Stimulated activated CD8-positive, alpha-beta memory T cell treated with anti-CD3 and anti-CD28 coated beads, Interleukin-7, amount 100 ng/mL, for 4 hours (primary cell): ENCODE measurements around the gene UGT2B17.
"Not testable (repeated sequence)": the region's sequence is repeated elsewhere in the genome, so short reads cannot be mapped to it uniquely, and the experiment has no call there.

Experiments used
- DNase-seq, 2 donors: peaks; one replicate each; pipeline ENCODE4 v3.0.0-alpha.2; 2020; ENCODE audit warnings: low read depth in 2 of 2

Gene UGT2B17

DNA sequence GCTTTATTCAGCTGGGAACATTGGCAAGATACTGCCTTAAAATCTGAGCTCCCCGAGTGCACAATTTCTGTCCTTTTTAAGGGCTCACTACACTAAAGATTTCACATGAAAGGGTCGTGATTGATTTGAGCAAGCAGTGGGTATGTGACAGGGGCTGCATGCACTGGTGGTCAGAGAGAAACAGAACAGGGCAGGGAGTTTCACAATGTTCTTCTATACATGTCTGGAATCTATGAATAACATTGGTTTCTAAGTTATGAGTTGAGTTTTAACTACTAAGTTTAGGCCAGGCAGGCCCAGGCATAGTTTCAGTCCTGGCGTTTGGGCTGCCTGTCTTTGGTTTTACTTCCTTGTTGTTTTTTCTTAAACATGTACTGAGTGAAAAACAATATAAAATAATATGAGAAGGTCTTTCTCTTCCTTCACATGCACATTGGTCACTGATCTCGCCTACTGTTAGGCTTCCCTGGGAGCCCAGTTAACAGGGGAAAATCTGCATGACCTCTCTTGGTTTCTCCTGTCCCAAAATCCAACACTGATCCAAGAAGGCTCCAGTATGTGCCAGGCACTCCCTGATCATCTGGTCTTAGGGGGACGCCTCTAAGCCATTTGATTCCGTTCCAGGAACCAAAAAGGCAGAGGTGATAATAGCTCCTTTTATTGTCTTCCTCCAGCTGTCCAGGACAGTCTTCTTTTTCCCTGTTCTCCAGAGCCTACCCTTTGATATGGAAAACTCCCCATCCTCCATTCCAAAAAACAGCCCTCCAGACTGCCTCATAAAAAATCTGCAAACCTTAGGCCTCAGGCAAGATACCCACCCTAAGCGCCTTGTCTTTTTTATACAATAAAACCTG is at the start of gene UGT2B17:
UGT2B17 (minus strand) TSS at position 51 of the 854 bp plus-strand sequence. CDS start 7,838 bp downstream, outside the sequence.
- DNase-seq: no peak

DNA sequence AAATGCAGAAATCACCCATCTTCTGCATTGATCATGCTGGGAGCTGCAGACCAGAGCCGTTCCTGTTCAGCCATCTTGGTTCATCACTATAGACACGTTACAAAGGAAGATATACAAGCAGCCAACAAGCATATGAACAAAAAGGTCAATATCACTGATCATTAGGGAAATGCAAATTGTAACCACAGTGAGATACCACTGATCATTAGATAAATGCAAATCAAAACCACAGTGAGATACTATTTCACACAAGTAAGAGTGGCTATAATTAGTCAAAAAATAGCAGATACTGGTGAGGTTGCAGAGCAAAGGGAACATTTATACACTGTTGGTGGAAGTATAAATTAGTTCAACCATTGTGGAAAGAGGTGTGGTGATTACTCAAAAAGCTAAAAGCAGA is 46.6 kb upstream of the UGT2B17 start:
- DNase-seq: not testable (repeated sequence)

DNA sequence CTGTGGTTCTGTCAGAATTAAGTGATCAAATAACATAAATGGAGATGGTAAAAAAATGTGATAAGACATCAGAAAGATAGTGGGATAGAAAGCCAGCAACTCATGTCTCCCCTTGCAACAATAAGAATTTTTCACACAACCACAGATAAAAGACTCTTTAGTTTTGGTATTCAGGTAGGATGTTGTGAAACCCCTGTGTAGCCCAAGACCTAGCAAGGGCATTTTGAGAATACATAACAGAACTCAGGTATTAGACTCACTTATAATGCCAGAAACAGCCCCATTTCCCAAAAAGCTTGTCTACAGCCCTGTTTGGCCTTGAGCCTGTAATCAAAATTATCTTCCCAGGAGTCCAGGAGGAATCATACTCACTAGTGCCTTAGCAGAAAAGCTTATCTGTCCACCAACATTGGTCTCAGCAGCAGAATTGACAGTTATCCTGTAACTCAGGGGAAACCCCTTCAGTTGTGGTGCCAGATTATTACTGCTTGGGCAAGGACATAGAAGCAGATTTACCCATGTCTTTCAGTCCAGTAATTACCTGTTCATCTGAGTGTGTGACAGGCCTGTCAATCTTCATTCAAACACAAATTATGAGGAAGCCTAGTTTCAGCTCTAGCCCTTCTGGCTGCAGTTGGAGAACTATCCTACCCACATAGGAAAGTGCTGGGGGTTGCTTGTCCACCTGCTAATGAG is 41.0 kb upstream of the UGT2B17 start:
- no peak for DNase-seq

DNA sequence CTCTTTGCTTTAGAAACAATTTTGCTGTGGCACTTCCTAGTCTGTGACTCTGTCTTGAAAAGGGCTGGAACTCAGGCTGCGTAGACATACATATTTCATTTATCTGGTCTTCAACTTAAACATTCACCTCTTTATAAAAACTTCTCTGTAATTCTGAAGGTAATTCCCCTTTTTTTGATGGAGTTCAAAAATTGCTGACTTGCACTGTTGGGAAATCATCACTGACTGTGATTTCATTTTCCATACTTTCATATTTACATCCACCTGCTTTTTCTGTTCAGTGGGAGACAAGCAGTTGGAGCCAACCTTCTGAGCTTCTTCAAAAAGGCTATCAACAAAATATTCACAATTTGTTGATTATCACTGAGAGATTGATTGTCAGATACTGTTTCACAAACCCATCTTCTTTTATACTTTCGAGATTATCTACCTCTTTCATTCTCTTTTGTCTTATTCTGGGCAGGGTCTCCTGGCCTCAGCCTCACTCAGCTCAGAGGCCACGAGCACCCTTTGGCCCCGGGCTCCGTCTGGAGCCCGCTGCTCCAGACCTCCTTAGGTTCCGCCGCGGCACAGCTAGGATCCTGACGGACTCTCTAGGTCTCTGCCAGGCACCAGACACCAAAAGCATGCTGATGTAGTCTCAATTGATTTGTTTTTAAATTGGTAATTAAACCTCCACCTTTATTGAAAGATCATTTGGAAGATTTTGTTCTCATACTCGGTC is 39.7 kb upstream of the UGT2B17 start:
- DNase-seq: no peak

DNA sequence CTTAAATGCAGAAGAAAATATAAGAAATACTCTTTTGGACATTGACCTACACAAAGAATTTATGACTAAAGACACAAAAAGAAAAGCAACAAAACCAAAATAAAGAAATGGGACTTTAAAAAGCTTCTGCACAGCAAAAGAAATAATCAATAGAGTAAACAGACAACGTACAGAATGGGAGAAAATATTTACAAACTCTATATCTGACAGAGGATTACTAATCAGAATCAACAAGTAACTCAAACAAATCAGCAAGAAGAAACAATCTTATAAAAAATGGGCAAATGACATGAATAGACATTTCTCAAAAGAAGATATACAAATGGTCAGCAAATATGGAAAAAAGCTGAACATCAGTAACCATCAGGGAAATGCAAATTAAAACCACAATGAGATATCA is 37.6 kb upstream of the UGT2B17 start:
- DNase-seq: no peak

DNA sequence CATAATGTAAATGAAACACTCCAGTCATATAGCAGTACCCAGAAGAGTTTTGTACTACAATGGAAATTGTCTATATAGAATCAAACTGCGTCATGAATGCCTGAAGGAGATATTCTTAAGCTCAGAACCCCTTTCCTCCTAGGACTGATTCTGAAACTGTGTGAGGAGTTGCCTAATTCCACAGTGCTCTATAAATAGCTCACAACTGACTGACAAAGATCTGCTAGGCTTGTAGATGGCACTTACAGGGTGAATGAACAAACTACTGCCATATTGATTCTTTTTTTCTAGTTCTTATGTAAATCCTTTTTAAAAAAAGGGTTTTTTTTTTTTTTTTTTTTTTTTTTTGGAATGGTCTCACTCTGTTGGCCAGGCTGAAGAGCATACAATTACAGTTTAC is 30.1 kb upstream of the UGT2B17 start:
- DNase-seq: no peak

DNA sequence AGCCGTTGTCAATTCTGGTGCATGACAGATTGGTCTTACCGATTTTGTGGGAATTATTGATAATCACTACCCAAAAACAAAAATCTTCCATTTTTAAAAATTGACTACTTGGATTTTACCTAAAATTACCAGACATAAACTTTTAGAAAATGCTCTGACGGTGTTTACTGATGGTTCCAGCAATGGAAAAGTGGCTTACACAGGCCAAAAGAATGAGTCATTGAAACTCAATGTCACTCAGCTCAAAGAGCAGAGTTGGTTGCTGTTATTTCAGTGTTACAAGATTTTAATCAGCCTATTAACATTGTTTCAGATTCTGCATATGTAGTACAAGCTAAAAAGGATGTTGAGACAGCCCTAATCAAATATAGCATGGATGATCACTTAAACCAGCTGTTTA is 23.0 kb upstream of the UGT2B17 start:
- DNase-seq: no peak

DNA sequence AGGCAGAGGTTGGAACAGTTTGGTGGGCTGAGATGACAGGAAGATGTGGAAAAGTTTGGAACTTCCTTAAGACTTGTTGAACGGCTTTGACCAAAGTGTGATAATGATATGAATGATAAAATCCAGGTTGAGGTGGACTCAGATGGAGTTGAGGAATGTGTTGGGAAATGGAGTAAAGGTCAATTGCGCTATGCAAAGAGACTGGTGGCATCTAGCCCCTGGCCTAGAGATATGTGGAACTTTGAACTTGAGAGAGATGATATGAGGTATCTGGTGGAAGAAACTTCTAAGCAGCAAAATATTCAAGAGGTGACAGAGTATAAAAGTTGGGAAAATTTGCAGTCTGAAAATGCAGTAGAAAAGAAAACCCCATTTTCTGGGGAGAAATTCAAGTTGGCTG is 21.4 kb upstream of the UGT2B17 start:
- DNase-seq: no peak

DNA sequence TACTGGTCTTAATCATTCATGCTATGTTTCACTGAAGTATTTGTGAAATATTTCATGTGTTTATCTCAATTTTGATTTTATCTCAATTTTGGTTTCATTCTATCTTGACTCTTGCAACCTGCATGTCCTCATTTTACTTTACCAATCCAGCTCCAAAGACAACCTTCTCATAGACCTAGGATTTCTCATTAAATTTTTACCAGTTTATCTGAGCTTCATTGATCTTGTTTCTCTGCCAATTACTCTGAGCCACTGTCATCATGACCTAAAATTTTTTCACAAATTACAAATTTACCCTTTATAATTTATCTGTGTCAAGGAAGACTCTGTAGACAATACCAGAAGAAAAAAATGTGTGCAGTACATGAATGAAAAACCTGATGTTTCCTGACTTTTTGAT is 18.6 kb upstream of the UGT2B17 start:
- DNase-seq: no peak

DNA sequence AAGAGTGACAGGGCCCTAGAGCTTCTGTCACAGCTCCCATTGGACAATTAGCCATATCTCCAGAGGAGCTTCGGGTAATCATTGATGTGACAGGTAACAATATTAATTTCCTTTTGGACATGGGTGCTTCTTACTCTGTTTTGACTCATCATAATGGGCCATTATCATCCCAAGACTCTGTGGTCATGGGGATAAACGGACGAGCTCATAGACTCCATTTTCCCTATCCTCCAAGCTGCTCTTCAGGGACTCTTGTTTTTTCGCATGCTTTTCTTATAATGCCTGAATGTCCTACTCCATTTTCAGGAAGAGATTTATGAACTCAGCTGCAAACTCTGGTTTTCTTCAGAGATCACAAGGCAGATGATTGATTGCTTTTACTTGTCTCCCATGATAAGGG is 17.0 kb upstream of the UGT2B17 start:
- DNase-seq: no peak

DNA sequence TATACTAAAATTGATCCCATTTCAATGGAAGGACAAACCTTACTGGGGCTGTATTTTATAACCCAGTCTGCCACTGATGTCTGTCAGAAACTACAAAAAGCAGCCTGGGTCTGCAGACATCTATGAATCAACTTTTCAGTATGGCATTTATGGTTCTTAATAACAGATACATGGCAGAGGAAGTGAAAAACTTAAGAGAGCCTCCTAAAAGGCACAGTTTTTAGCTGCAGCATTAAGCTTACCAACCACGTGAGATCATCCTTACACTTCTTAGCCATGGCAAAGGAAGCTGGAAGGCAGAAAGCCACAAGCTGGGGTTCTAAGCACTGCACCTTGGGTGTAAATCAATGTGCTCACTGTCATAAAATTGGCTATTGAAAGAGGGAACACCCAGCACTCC is 16.6 kb upstream of the UGT2B17 start:
- no peak for DNase-seq

DNA sequence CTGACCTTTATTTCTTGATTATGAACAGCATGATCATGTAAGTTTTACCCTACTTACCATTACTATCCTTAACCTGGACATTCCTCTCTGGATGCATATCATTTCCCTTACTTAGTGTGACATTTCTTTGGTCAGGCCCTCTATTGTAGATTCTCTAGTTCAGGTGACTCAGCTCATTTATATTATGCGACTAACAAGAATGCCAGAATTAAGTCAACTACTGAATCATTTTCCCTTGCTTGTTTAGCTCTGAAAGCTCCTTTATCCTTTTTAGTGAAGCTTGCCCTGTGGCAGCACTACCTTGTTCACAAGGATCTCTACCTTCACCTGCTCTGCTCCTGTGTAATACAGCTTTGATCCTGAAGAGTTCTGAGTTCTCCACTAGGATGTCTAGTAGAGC is 15.1 kb upstream of the UGT2B17 start:
- no peak for DNase-seq

DNA sequence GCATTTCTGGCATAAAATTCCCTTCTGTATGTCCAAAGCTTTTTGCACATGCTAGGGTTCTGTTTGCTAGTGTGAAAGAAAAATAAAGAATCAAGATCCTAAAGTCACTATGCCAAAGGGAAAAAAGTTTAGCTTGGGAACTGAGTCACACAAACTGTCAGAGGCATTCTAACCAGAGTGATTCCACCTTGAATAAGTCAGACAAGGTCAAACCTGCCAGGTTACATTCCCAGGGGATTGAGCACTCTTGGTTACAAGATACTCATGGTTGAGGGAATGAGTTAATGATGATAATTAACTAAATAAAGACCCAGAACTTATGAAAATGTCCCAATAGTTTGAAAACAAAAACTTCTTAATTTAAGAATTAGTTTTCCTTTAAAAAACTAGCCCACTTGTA is 13.7 kb upstream of the UGT2B17 start:
- DNase-seq: no peak

DNA sequence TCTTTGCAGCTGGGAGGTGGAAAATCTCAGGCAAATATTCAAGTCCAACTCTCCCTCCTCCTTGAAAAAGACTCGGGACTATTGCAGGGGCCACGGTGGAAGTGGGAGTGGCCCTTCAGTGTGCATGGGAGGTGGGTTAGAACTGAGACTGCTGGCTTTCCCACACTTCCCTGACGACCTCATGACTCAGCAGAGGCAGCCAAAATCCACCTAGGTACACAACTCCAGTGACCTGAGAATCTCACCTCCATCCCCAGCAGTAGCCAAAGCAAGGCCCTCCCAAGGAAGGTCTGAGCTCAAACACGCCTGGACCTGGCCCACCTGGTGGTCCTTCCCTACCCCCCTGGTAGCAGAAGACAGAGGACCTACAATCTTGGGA is 6.2 kb upstream of the UGT2B17 start:
- no peak for DNase-seq

DNA sequence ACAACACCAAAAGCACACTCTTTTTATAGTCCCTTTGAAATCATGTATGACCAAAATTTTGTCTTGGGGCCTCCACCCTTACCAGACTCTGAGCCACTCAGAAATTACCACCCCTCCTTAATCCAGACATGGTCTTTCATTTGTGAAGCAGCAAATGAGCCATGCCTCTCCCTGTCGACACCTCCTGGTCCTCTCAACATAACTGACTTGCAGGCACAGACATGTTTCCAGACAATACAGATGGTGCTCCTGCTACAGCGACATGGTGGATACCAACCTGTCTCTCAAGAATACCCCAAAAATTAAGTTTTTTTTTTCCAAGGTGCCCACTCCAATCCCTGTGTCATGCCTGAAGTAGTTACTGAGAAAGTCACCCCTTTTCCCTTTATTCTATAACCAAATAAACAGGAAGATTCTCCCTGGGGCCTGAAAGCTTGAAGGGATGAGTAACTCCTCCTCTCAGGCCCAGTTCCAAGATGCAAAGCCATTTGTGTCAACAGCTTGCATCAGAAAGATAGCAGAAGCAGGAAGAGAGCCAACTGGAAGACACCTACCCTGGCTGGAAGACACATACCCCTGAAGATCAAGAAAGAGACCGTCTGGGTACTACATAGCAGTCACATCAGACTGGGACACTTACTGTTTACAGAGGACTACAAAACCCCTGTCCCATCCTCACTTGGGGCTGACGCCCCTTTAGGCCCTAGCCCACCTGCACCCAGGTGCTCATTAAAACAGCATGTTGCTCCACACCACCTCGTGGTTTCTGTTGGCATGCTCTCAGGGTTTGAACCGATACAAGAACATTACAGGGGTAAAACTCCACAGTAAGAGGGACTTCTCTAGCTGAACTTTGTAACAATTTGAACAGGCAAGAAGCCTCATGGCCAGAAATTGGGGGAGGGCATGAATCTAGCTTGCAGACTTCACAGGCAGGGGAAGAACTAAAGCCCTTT is 5.5 kb upstream of the UGT2B17 start:
- DNase-seq: no peak

DNA sequence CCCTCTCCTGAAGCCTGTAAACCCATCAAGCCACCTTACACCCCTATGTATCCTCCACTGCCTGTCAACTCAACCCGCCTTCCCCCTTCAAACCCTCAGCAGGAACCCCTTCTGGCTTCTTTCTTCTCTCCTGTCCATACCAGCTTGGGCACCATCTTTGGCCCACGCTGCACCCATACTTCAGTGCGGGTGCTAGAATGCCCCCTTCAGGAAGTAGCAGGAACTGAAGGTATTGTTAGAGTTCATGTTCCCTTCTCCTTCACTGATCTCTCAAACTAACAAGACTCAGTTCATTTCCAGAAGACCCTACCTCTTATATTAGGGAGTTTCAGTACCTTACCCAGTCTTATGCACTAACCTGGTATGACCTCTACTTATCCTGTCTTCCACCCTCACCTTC is 1.5 kb upstream of the UGT2B17 start:
- no peak for DNase-seq

DNA sequence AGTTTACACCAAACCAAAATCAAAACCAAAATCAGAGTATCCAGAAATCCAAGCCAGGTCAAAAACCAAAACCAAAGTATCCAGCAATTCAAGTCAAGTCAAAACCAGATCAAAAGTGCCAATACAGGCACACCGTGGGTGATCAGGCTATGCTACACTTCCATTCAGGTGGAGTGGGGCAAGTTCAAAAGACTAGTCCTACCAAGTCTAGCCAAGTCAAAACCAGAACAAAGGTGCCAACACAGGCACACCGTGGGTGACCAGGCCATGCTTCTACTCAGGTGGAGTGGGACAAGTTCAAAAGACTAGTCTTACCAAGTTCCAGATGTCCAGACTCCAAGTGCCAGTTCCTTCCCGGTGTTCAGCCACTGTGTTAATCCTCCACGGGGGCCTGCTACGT is 486 bp downstream of the UGT2B17 start:
- not testable (repeated sequence) for DNase-seq

DNA sequence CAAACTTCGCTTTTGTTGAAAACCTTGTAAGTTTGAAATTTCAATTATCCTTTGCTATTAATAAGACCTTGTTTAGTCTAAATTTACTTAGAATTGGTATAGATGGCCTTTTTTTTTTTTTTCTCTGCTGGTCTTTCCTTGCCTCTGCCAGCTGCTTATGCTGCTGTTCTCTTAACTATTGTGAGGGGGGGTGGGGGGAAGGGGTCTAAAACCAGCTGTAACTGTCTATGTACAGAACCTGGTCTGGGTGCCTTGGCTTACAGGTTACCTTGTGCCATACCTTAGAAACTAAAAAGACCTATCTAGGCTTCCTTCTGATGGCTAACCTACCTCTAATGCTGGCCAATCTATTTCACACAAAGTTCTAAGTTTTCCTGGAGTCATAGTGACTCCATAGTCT is 1.0 kb downstream of the UGT2B17 start:
- DNase-seq: no peak

DNA sequence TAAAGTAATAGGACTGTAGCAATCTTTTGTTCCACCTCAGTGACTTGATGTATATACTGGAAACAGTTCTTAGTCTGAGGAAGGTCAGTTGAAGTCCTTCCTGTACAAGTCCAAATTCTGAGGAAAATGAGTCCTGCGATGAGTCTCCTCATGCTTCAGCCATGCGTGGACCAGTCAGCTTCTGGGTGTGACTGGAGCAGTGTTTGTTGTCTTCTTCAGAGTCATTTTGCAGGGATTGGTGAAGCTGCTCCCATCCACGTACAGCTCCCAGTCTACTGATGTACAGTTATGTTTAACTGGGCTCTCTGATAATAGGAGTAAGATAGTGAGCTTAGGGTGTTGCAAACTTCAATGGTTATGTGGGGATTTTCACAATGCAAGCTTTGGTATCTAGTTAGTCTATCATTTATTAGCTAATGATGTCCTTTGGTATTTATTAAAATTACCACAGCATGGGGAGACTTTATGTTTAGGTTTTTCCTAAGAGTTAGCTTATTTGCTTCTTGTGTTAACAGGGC is 3.4 kb downstream of the UGT2B17 start:
- no peak for DNase-seq

DNA sequence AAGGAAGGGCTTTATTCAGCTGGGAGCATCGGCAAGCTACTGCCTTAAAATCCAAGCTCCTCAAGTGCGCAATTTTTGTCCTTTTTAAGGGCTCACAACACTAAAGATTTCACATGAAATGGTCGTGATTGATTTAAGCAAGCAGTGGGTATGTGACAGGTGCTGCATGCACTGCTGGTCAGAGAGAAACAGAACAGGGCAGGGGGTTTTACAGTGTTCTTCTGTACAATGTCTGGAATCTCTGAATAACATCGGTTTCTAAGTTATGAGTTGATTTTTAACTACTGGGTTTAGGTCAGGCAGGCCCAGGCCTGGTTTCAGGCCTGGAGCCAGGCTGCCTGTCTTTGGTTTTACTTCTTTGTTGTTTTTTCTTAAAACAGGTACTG is 6.0 kb downstream of the UGT2B17 start:
- no peak for DNase-seq

DNA sequence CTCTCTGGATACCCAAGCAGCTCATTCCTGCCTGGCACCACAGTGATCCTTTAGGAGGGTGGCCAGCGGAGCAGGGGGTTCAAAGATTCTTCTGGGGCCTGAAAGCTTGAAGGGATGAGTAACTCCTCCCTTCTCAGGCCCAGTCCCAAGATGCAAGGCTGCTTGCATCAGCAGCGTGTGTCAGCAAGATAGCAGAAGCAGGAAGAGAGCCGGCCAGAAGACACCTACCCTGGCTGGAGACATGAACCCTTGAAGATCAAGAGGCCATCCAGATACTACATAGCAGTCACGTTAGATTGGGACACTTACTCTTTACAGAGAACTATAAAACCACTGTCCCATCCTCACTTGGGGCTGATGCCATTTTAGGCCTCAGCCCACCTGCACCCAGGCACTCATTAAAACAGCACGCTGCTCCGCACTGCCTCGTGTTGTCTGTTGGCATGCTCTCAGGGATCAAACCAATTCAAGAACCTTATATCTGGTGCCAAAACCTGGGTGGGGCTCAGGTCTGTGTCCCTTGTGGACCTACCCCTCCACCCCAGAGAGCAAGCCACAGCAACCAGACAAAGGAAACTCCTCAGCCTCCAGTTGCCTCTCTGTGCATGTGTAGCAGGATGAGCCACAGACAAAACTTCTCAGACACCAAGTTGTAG is 6.5 kb downstream of the UGT2B17 start:
- DNase-seq: no peak
